ENCODE measurements around the gene CATSPER3. TPM values are rescaled to one million over a fixed set of nuclear protein-coding genes. Genes with fewer than 3 reads are reported as not detected.

The CATSPER3 gene
- total and polyA plus RNA-seq, 2 of the 8 experiments (the other 6 are each of a cell fraction or from before 2014, with no cell fraction given), result 0.62 TPM; not detected in 1

GRCh38 chr5:135059000-135059923, 91.6 kb downstream of the CATSPER3 start:
- H3K27me3 ChIP-seq (replicated peaks in 1 of 4; ENCODE audit: control insufficient read depth in 3 of 4, extremely low read depth in 1 of 4, insufficient read depth in 3 of 4, low read length in 3 of 4), result peaks cover 0 to 13% (median 6%) of the 10 kb centered on the region in 4 experiments; a peak in 4 of 7 replicates
- H3K4me1 ChIP-seq (replicated peaks in 1 of 4; ENCODE audit: control insufficient read depth in 3 of 4, insufficient read depth in 4 of 4, low read length in 3 of 4), result 0 out of 7 replicates have a peak, but pooled peaks cover 0 to 2% (median 0%) of the 10 kb centered on the region in 4 experiments
- H3K9ac ChIP-seq (replicated peaks in 1 of 4; ENCODE audit: extremely low read depth in 1 of 4, low read depth in 3 of 4, low read length in 3 of 4), result no peak overlapping the region
- H3K4me2 ChIP-seq (ENCODE audit: insufficient read depth in 1 of 2, low read depth in 2 of 2, low read length in 2 of 2), result no peak overlapping the region
- H4K20me1 ChIP-seq (replicated peaks in 1 of 2; ENCODE audit: control insufficient read depth in 1 of 2, insufficient read depth in 2 of 2, low read length in 2 of 2), result no peaks in the 10 kb centered on the region
- H2BK120ac ChIP-seq (replicated peaks; ENCODE audit: low read depth, low read length), result no peak overlapping the region
- TF ChIP-seq SIRT6 (IDR thresholded peaks at IDR 0.05; ENCODE audit: low read length), result no peak
- TF ChIP-seq CBX8 (IDR thresholded peaks at IDR 0.05; ENCODE audit: borderline replicate concordance, low read depth, low read length), result no peak
- TF ChIP-seq YY1 (IDR thresholded peaks at IDR 0.05; ENCODE audit: low read depth, low read length), result no peak
- no peak for TF ChIP-seq CBX5 (IDR thresholded peaks at IDR 0.05; ENCODE audit: low read depth, low read length)
- peak; percentile 4 to 23; a peak in 1 of 4 replicates for TF ChIP-seq RAD21 (IDR thresholded peaks at IDR 0.05 in 1 of 2, conservative IDR thresholded peaks at IDR 0.05 in 1 of 2; ENCODE audit: low read depth in 2 of 2, low read length in 2 of 2)
- TF ChIP-seq SIN3A (conservative IDR thresholded peaks at IDR 0.05 in 1 of 2, IDR thresholded peaks at IDR 0.05 in 1 of 2; ENCODE audit: low read depth in 1 of 2, low read length in 2 of 2), result no peak
- TF ChIP-seq SUZ12 (IDR thresholded peaks at IDR 0.05; ENCODE audit: low read length), result no peak
- TF ChIP-seq SIX5 (IDR thresholded peaks at IDR 0.05; ENCODE audit: low read depth, low read length), result no peak
- no peaks in the 10 kb centered on the region for H3K36me3 ChIP-seq (ENCODE audit: control insufficient read depth in 2 of 4, insufficient read depth in 4 of 4, low read length in 3 of 4)
- peak overlapping the region; percentile 11; the same call in 1 of the 2 replicates for H4K8ac ChIP-seq (ENCODE audit: extremely low read depth, insufficient read depth, low read length)
- H2AK5ac ChIP-seq (ENCODE audit: low read depth, low read length), result no peak overlapping the region
- H2BK5ac ChIP-seq (ENCODE audit: low read depth, low read length), result no peak overlapping the region
- WGBS, 2 experiments (ENCODE audit: extremely low coverage in 1 of 2, insufficient coverage in 1 of 2, insufficient read length in 1 of 2, insufficient replicate concordance in 2 of 2, low coverage in 1 of 2, low lambda C conversion rate in 2 of 2, missing lambda C conversion rate in 1 of 2), result 79% methylated on average over 12 of the region's 12 CpGs; no CpG with 5 or more reads in 1 of the 2 experiments
- H4K91ac ChIP-seq (replicated peaks; ENCODE audit: insufficient read length, low read length), result no peak overlapping the region
- H4K5ac ChIP-seq (ENCODE audit: insufficient read length, low read depth, low read length), result no peak overlapping the region
- no peak overlapping the region for H3K14ac ChIP-seq (ENCODE audit: insufficient read length)
- H3K9me3 ChIP-seq (ENCODE audit: insufficient read depth in 2 of 2, low read depth in 1 of 2, low read length in 1 of 2), result no peaks in the 10 kb centered on the region
- no peak overlapping the region for H2AFZ ChIP-seq (ENCODE audit: low read length)
- DNase-seq (ENCODE audit: low read depth in 1 of 2, low spot score in 2 of 2) (no peak), FAIRE-seq (no peak)
- H3K56ac ChIP-seq (replicated peaks; ENCODE audit: insufficient read length, low read depth, low read length), result no peak overlapping the region
- H3K23ac ChIP-seq (ENCODE audit: insufficient read length), result no peak overlapping the region
- no peak overlapping the region for H2BK20ac ChIP-seq (ENCODE audit: low read length)
- CTCF ChIA-PET (ENCODE audit: partially characterized antibody), result interaction anchor here (0.6 to 4.9 kb wide), 11 partner anchors 9 to 1703 kb away, joined by 3 to 27 read pairs (median 4); no protein-coding TSS in a partner anchor
- H2BK12ac ChIP-seq (ENCODE audit: low read depth, low read length), result no peak overlapping the region
- no peak overlapping the region for H3K18ac ChIP-seq (ENCODE audit: extremely low read depth, low read length)
- H3K4me3 ChIP-seq (ENCODE audit: extremely low read depth in 1 of 4, insufficient read depth in 2 of 4, low read depth in 3 of 4, low read length in 4 of 4), result no peak overlapping the region
- no peaks in the 10 kb centered on the region for H3K79me1 ChIP-seq (ENCODE audit: low read depth, low read length)
- no peaks in the 10 kb centered on the region for H3K79me2 ChIP-seq (ENCODE audit: control insufficient read depth in 1 of 2, insufficient read depth in 2 of 2, low read length in 2 of 2)
- H3K27ac ChIP-seq (ENCODE audit: low read depth, low read length), result no peak overlapping the region
- POLR2A ChIA-PET (ENCODE audit: partially characterized antibody), result no interaction called here
- no peak overlapping the region for H2BK15ac ChIP-seq (ENCODE audit: low read length)
- no peaks in the 10 kb centered on the region; the same call in 1 of the 2 replicates for H3K23me2 ChIP-seq (ENCODE audit: low read depth, low read length)
- H3K4ac ChIP-seq (replicated peaks; ENCODE audit: insufficient read length, low read depth, low read length), result no peak overlapping the region
